WTC11 (cell line): ENCODE data around the gene ITIH5. TPM values are rescaled to one million over a fixed set of nuclear protein-coding genes. Genes with fewer than 3 reads are reported as not detected.

ENCODE experiments used
- ATAC-seq: fragments of 200-7000 bp; cut with Tn5 transposase; 2 replicates; pipeline ENCODE4 v1.10.0; 2021; ENCODE audit warnings: mild to moderate bottlenecking, moderate library complexity
- CTCF ChIA-PET: fragments of 300-600 bp; sonication (Branson Sonifier 250); formaldehyde crosslinking; loops from one replicate; lab custom pipeline; 2021; ENCODE audit warnings: antibody characterized with exemption; lab: Charles Lee
- POLR2A ChIA-PET: fragments of 350-600 bp; sonication (Branson Sonifier 250); formaldehyde crosslinking; loops from one replicate; lab custom pipeline; 2021; ENCODE audit warnings: antibody characterized with exemption; lab: Charles Lee
- DNase-seq: peaks from one replicate; pipeline ENCODE4 v3.0.0; 2021; ENCODE audit warnings: low spot score
- H3K27ac Mint-ChIP-seq: 2 replicates; pipeline ENCODE4 v1.8.0; 2021; ENCODE audit warnings: mixed read lengths
- H3K27me3 Mint-ChIP-seq: 2 replicates; pipeline ENCODE4 v1.8.0; 2021; ENCODE audit warnings: low read depth, mild to moderate bottlenecking, moderate library complexity, mixed read lengths
- H3K36me3 Mint-ChIP-seq: 2 replicates; pipeline ENCODE4 v1.8.0; 2021; ENCODE audit warnings: mixed read lengths
- H3K4me1 Mint-ChIP-seq: 2 replicates; pipeline ENCODE4 v1.8.0; 2022; ENCODE audit warnings: mixed read lengths
- H3K4me3 Mint-ChIP-seq: 2 replicates; pipeline ENCODE4 v1.8.0; 2021; ENCODE audit warnings: mild to moderate bottlenecking, moderate library complexity, mixed read lengths
- H3K9me3 Mint-ChIP-seq: 2 replicates; pipeline ENCODE4 v1.8.0; 2021; ENCODE audit warnings: mixed read lengths
- CREM ChIP-seq: sonication (generic); formaldehyde crosslinking; IDR thresholded peaks from 2 replicates; pipeline ENCODE4 v1.8.1; 2022; ENCODE audit warnings: mild to moderate bottlenecking, missing genetic modification reagents, moderate library complexity
- ESRRA ChIP-seq: sonication (generic); formaldehyde crosslinking; IDR thresholded peaks from 2 replicates; pipeline ENCODE4 v1.8.1; 2022; ENCODE audit warnings: mild to moderate bottlenecking, missing genetic modification reagents, borderline replicate concordance
- GABPB1 ChIP-seq: sonication (generic); formaldehyde crosslinking; IDR thresholded peaks from 2 replicates; pipeline ENCODE4 v1.8.1; 2023; ENCODE audit warnings: mild to moderate bottlenecking, missing genetic modification reagents
- IRF2 ChIP-seq: sonication (generic); formaldehyde crosslinking; IDR thresholded peaks from 2 replicates; pipeline ENCODE4 v1.8.0; 2022; ENCODE audit warnings: low read depth, missing genetic modification reagents, borderline replicate concordance
- KAT7 ChIP-seq: sonication (generic); formaldehyde crosslinking; IDR thresholded peaks from 2 replicates; pipeline ENCODE4 v1.8.1; 2023; ENCODE audit warnings: missing genetic modification reagents, mild to moderate bottlenecking, borderline replicate concordance
- MXD4 ChIP-seq: fragments of 250-450 bp; sonication (Bioruptor Pico); IDR thresholded peaks from 2 replicates; pipeline ENCODE4 v1.8.0; 2021; ENCODE audit warnings: mild to moderate bottlenecking, moderate library complexity, borderline replicate concordance
- NFATC4 ChIP-seq: fragments of 250-450 bp; sonication (Bioruptor Pico); IDR thresholded peaks from 2 replicates; pipeline ENCODE4 v1.9.0; 2021; ENCODE audit warnings: mild to moderate bottlenecking
- NFE2L1 ChIP-seq: sonication (generic); formaldehyde crosslinking; IDR thresholded peaks from 2 replicates; pipeline ENCODE4 v1.8.1; 2023; ENCODE audit warnings: missing genetic modification reagents
- PRRX2 ChIP-seq: fragments of 250-450 bp; sonication (Bioruptor Pico); IDR thresholded peaks from 2 replicates; pipeline ENCODE4 v1.8.0; 2021; ENCODE audit warnings: mild to moderate bottlenecking
- RELA ChIP-seq: sonication (generic); formaldehyde crosslinking; IDR thresholded peaks from 2 replicates; pipeline ENCODE4 v1.8.1; 2022; ENCODE audit warnings: missing genetic modification reagents, mild to moderate bottlenecking, borderline replicate concordance
- RORB ChIP-seq: fragments of 250-450 bp; sonication (Bioruptor Pico); IDR thresholded peaks from 2 replicates; pipeline ENCODE4 v1.9.0; 2021; ENCODE audit warnings: mild to moderate bottlenecking
- SMAD3 ChIP-seq: sonication (generic); formaldehyde crosslinking; IDR thresholded peaks from 2 replicates; pipeline ENCODE4 v1.8.0; 2022; ENCODE audit warnings: missing genetic modification reagents, mild to moderate bottlenecking, borderline replicate concordance
- SOX15 ChIP-seq: fragments of 250-450 bp; sonication (Bioruptor Pico); IDR thresholded peaks from 2 replicates; pipeline ENCODE4 v1.9.0; 2021; ENCODE audit warnings: mild to moderate bottlenecking
- SP1 ChIP-seq: sonication (generic); formaldehyde crosslinking; conservative IDR thresholded peaks from 2 replicates; pipeline ENCODE4 v1.8.1; 2022; ENCODE audit warnings: missing genetic modification reagents
- ZNF263 ChIP-seq: sonication (generic); formaldehyde crosslinking; IDR thresholded peaks from 2 replicates; pipeline ENCODE4 v1.8.1; 2022; ENCODE audit warnings: low read depth, mild to moderate bottlenecking, moderate library complexity, missing genetic modification reagents
- ZNF416 ChIP-seq: fragments of 250-450 bp; sonication (Bioruptor Pico); IDR thresholded peaks from 2 replicates; pipeline ENCODE4 v1.9.0; 2021; ENCODE audit warnings: mild to moderate bottlenecking, inconsistent platforms
- total RNA-seq: library from RNA; stranded (reverse); gene quantifications from 3 replicates; pipeline ENCODE4 v1.2.3, GENCODE V29; 2021
- TF ChIP-seq, protein P1 (sequence below): sonication (generic); formaldehyde crosslinking; IDR thresholded peaks from 2 replicates; pipeline ENCODE4 v1.8.0; 2022; ENCODE audit warnings: mild to moderate bottlenecking, missing genetic modification reagents
- TF ChIP-seq, protein P2 (sequence below): sonication (generic); formaldehyde crosslinking; IDR thresholded peaks from 2 replicates; pipeline ENCODE4 v1.8.1; 2022; ENCODE audit warnings: low read depth, mild to moderate bottlenecking, moderate library complexity, missing genetic modification reagents, borderline replicate concordance
- TF ChIP-seq, protein P3 (sequence below): sonication (generic); formaldehyde crosslinking; IDR thresholded peaks from 2 replicates; pipeline ENCODE4 v1.8.1; 2022; ENCODE audit warnings: mild to moderate bottlenecking, moderate library complexity, missing genetic modification reagents
- TF ChIP-seq, protein P4 (sequence below): sonication (generic); formaldehyde crosslinking; IDR thresholded peaks from 2 replicates; pipeline ENCODE4 v1.8.1; 2022; ENCODE audit warnings: low read depth, missing genetic modification reagents, borderline replicate concordance
- TF ChIP-seq, protein P5 (sequence below): sonication (generic); formaldehyde crosslinking; IDR thresholded peaks from 2 replicates; pipeline ENCODE4 v1.8.1; 2023; ENCODE audit warnings: mild to moderate bottlenecking, missing genetic modification reagents, moderate library complexity

ITIH5 gene
- total RNA-seq, 1 experiment from 2014 or later = 3.1 TPM

DNA sequence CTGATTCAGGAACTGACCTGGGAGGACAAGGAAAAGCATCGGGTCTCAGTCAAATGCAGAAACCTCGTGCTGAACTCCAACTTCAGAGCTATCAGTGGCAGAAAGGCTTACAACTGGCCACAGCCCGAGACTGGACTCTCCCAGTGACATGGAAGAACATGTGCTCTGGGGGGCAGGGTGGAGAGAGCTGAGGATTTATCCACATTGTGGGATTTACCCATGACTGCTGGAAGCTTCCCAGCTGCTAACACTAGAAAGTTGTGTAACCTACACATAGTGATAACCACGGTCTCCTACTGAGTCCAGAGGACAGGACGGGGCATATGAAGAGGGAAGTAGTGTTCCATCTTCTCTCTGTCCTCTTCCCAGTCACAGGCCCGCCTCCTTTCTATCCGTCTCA lies 103.4 kb downstream of the ITIH5 start (continued):
- TF ChIP-seq, protein P1, sequence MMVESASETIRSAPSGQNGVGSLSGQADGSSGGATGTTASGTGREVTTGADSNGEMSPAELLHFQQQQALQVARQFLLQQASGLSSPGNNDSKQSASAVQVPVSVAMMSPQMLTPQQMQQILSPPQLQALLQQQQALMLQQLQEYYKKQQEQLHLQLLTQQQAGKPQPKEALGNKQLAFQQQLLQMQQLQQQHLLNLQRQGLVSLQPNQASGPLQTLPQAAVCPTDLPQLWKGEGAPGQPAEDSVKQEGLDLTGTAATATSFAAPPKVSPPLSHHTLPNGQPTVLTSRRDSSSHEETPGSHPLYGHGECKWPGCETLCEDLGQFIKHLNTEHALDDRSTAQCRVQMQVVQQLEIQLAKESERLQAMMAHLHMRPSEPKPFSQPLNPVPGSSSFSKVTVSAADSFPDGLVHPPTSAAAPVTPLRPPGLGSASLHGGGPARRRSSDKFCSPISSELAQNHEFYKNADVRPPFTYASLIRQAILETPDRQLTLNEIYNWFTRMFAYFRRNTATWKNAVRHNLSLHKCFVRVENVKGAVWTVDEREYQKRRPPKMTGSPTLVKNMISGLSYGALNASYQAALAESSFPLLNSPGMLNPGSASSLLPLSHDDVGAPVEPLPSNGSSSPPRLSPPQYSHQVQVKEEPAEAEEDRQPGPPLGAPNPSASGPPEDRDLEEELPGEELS (CRISPR knock-in tag) = no peak
- TF ChIP-seq RORB (CRISPR knock-in tag) = no peak
- TF ChIP-seq, protein P2, sequence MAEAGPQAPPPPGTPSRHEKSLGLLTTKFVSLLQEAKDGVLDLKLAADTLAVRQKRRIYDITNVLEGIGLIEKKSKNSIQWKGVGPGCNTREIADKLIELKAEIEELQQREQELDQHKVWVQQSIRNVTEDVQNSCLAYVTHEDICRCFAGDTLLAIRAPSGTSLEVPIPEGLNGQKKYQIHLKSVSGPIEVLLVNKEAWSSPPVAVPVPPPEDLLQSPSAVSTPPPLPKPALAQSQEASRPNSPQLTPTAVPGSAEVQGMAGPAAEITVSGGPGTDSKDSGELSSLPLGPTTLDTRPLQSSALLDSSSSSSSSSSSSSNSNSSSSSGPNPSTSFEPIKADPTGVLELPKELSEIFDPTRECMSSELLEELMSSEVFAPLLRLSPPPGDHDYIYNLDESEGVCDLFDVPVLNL = no peak
- TF ChIP-seq NFE2L1 (CRISPR knock-in tag) = no peak
- no peak for TF ChIP-seq CREM (CRISPR knock-in tag)
- TF ChIP-seq ZNF263 (CRISPR knock-in tag) = no peak
- no peak for TF ChIP-seq IRF2 (CRISPR knock-in tag)

DNA sequence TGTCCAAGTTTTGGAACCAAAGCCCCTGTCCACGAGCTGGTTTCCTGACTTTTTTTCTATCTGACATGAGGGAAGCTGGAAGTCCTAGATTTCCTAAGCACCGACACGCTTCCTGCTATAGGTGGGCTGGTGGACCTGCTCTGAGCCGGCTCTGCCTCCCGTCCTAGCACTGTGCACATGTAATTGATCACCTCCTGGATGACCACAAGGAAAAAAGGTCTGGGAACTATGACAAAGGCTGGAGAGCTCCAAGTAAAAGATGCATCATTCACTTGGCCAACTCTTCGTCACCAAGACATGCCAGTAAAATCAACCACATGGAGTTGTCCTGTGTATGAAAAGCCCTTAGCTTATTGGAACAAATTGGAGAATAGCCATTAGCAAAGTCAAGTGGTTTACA lies 104.8 kb downstream of the ITIH5 start:
- no peak for DNase-seq
- ATAC-seq = no peak
- Mint-ChIP-seq H3K9me3 (no peaks in the 10 kb centered on the region), H3K27ac (no peak overlapping the region), H3K4me3 (no peak overlapping the region), H3K27me3 (no peaks in the 10 kb centered on the region; the same call in 1 of the 2 replicates), H3K36me3 (no peaks in the 10 kb centered on the region), H3K4me1 (peaks cover 21% of the 10 kb centered on the region)
- POLR2A ChIA-PET = interaction anchor here (0.9 kb wide), 1 partner anchor 20 kb away, joined by 3 read pairs; no protein-coding TSS in a partner anchor
- no peak for TF ChIP-seq MXD4 (CRISPR knock-in tag)
- TF ChIP-seq KAT7 (CRISPR knock-in tag) = no peak
- TF ChIP-seq, protein P3, sequence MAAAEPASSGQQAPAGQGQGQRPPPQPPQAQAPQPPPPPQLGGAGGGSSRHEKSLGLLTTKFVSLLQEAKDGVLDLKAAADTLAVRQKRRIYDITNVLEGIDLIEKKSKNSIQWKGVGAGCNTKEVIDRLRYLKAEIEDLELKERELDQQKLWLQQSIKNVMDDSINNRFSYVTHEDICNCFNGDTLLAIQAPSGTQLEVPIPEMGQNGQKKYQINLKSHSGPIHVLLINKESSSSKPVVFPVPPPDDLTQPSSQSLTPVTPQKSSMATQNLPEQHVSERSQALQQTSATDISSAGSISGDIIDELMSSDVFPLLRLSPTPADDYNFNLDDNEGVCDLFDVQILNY (CRISPR knock-in tag) = no peak
- TF ChIP-seq, protein P4, sequence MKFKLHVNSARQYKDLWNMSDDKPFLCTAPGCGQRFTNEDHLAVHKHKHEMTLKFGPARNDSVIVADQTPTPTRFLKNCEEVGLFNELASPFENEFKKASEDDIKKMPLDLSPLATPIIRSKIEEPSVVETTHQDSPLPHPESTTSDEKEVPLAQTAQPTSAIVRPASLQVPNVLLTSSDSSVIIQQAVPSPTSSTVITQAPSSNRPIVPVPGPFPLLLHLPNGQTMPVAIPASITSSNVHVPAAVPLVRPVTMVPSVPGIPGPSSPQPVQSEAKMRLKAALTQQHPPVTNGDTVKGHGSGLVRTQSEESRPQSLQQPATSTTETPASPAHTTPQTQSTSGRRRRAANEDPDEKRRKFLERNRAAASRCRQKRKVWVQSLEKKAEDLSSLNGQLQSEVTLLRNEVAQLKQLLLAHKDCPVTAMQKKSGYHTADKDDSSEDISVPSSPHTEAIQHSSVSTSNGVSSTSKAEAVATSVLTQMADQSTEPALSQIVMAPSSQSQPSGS (CRISPR knock-in tag) = no peak
- no peak for TF ChIP-seq PRRX2 (CRISPR knock-in tag)
- no peak for TF ChIP-seq ZNF416 (CRISPR knock-in tag)
- no peak for TF ChIP-seq ESRRA (CRISPR knock-in tag)
- no peak for TF ChIP-seq RELA (CRISPR knock-in tag)
- TF ChIP-seq GABPB1 (CRISPR knock-in tag) = no peak
- TF ChIP-seq, protein P5, sequence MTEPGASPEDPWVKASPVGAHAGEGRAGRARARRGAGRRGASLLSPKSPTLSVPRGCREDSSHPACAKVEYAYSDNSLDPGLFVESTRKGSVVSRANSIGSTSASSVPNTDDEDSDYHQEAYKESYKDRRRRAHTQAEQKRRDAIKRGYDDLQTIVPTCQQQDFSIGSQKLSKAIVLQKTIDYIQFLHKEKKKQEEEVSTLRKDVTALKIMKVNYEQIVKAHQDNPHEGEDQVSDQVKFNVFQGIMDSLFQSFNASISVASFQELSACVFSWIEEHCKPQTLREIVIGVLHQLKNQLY = no peak
- TF ChIP-seq SP1 (CRISPR knock-in tag) = no peak
- TF ChIP-seq NFATC4 = no peak
- no peak for TF ChIP-seq SOX15 (CRISPR knock-in tag)
- no peak for TF ChIP-seq SMAD3
- CTCF ChIA-PET = interaction anchor here (1.1 to 3.2 kb wide), 2 partner anchors 18 to 36 kb away, joined by 3 to 18 read pairs; no protein-coding TSS in a partner anchor
